Neural progenitor cell (in vitro differentiated cells): Measurements from ENCODE around the gene BRINP1.

Experiments
- EZH2 ChIP-seq: fragments of 200-600 bp; sonication (generic); IDR thresholded peaks from 2 replicates; pipeline ENCODE4 v1.6.1; 2017; ENCODE audit warnings: antibody characterized with exemption, mild to moderate bottlenecking, moderate library complexity
- TF ChIP-seq, protein P1 (sequence below): fragments of 200-600 bp; sonication (generic); IDR thresholded peaks from 2 replicates; pipeline ENCODE4 v1.5.1; 2017; ENCODE audit warnings: antibody characterized with exemption, mild to moderate bottlenecking

DNA sequence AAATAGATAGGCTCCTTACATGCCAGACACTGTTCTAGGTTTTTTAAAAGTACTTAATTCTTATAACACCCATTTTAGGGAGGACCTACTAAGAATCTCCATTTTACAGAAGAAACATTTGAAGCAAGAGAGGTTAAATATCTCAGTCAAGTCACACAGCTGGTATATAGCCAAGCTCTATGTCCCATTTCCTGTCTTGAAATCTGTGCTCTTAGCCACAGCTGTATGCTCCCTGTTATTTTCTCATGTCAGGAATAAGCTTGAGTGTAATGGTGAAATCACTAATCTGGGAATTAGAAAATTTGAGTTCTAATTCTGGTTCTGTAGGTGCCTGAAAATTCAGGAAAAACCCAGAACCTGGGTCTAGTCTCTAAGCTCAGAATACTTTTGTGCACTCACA, 208.7 kb downstream of the BRINP1 start:
- TF ChIP-seq, protein P1, sequence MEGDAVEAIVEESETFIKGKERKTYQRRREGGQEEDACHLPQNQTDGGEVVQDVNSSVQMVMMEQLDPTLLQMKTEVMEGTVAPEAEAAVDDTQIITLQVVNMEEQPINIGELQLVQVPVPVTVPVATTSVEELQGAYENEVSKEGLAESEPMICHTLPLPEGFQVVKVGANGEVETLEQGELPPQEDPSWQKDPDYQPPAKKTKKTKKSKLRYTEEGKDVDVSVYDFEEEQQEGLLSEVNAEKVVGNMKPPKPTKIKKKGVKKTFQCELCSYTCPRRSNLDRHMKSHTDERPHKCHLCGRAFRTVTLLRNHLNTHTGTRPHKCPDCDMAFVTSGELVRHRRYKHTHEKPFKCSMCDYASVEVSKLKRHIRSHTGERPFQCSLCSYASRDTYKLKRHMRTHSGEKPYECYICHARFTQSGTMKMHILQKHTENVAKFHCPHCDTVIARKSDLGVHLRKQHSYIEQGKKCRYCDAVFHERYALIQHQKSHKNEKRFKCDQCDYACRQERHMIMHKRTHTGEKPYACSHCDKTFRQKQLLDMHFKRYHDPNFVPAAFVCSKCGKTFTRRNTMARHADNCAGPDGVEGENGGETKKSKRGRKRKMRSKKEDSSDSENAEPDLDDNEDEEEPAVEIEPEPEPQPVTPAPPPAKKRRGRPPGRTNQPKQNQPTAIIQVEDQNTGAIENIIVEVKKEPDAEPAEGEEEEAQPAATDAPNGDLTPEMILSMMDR = no peak
- no peak for TF ChIP-seq EZH2
